SK-N-SH treated with all-trans-retinoic acid at 6 μM for 48 hours (cell line): ENCODE results near the gene NFAT5.
A peak's percentile ranks its signal among the peaks of the same experiment; 100 is the strongest.

ENCODE experiments used
- ATAC-seq: fragments of 200-7000 bp; cut with Tn5 transposase; 3 replicates; pipeline ENCODE4 v1.9.1; 2020; ENCODE audit warnings: mild to moderate bottlenecking, moderate library complexity
- ARNTL ChIP-seq: fragments of 450-650 bp; formaldehyde crosslinking; IDR thresholded peaks from 2 replicates; pipeline ENCODE4 v1.5.0; 2020; ENCODE audit warnings: low read depth, mild to moderate bottlenecking, moderate library complexity, borderline replicate concordance
- BACH2 ChIP-seq: fragments of 250-450 bp; sonication (Bioruptor Pico); IDR thresholded peaks from 2 replicates; pipeline ENCODE4 v1.9.0; 2021; ENCODE audit warnings: mild to moderate bottlenecking, borderline replicate concordance
- CREB5 ChIP-seq: fragments of 250-450 bp; sonication (Bioruptor Pico); IDR thresholded peaks from 2 replicates; pipeline ENCODE4 v1.5.1; 2020; ENCODE audit warnings: low read depth, mild to moderate bottlenecking, moderate library complexity
- CSDC2 ChIP-seq: fragments of 250-450 bp; sonication (Bioruptor Pico); IDR thresholded peaks from 2 replicates; pipeline ENCODE4 v1.5.0; 2020; ENCODE audit warnings: mild to moderate bottlenecking, moderate library complexity
- ESRRG ChIP-seq: fragments of 250-450 bp; sonication (Bioruptor Pico); IDR thresholded peaks from 2 replicates; pipeline ENCODE4 v1.6.1; 2021; ENCODE audit warnings: mild to moderate bottlenecking
- GLIS3 ChIP-seq: fragments of 250-450 bp; sonication (Bioruptor Pico); IDR thresholded peaks from 2 replicates; pipeline ENCODE4 v1.5.0; 2020; ENCODE audit warnings: mild to moderate bottlenecking, moderate library complexity
- ISL1 ChIP-seq: fragments of 250-450 bp; sonication (Bioruptor Pico); IDR thresholded peaks from 2 replicates; pipeline ENCODE4 v2.1.2; 2022; ENCODE audit warnings: mild to moderate bottlenecking, moderate library complexity
- OSR1 ChIP-seq: fragments of 250-450 bp; sonication (Bioruptor Pico); IDR thresholded peaks from 2 replicates; pipeline ENCODE4 v1.8.0; 2022; ENCODE audit warnings: moderate library complexity, mild to moderate bottlenecking, inconsistent platforms
- PATZ1 ChIP-seq: fragments of 250-450 bp; sonication (Bioruptor Pico); IDR thresholded peaks from 2 replicates; pipeline ENCODE4 v1.8.0; 2020; ENCODE audit warnings: mild to moderate bottlenecking, moderate library complexity, borderline replicate concordance
- POU6F1 ChIP-seq: fragments of 250-450 bp; sonication (Bioruptor Pico); IDR thresholded peaks from 2 replicates; pipeline ENCODE4 v1.8.0; 2021; ENCODE audit warnings: low read depth, mild to moderate bottlenecking, moderate library complexity, borderline replicate concordance
- PPARA ChIP-seq: fragments of 250-450 bp; sonication (Bioruptor Pico); IDR thresholded peaks from 2 replicates; pipeline ENCODE4 v1.5.0; 2020; ENCODE audit warnings: mild to moderate bottlenecking, borderline replicate concordance
- SNAI2 ChIP-seq: fragments of 250-450 bp; sonication (Bioruptor Pico); IDR thresholded peaks from 2 replicates; pipeline ENCODE4 v1.5.0; 2020; ENCODE audit warnings: mild to moderate bottlenecking, moderate library complexity
- TCF4 ChIP-seq: fragments of 250-450 bp; sonication (Bioruptor Pico); IDR thresholded peaks from 2 replicates; pipeline ENCODE4 v1.8.0; 2021; ENCODE audit warnings: mild to moderate bottlenecking, moderate library complexity, borderline replicate concordance
- TOX ChIP-seq: fragments of 250-450 bp; sonication (Bioruptor Pico); IDR thresholded peaks from 2 replicates; pipeline ENCODE4 v1.8.0; 2021; ENCODE audit warnings: mild to moderate bottlenecking, moderate library complexity, borderline replicate concordance
- TSHZ2 ChIP-seq: fragments of 250-450 bp; sonication (Bioruptor Pico); IDR thresholded peaks from 2 replicates; pipeline ENCODE4 v1.5.0; 2020; ENCODE audit warnings: mild to moderate bottlenecking, moderate library complexity
- ZC3H10 ChIP-seq: fragments of 250-450 bp; sonication (Bioruptor Pico); IDR thresholded peaks from 2 replicates; pipeline ENCODE4 v1.5.1; 2021; ENCODE audit warnings: mild to moderate bottlenecking, moderate library complexity
- ZFP3 ChIP-seq: fragments of 250-450 bp; sonication (Bioruptor Pico); IDR thresholded peaks from 2 replicates; pipeline ENCODE4 v1.5.0; 2020; ENCODE audit warnings: mild to moderate bottlenecking, moderate library complexity
- ZFP30 ChIP-seq: fragments of 450-650 bp; formaldehyde crosslinking; IDR thresholded peaks from 2 replicates; pipeline ENCODE4 v1.5.0; 2022; ENCODE audit warnings: mild to moderate bottlenecking, moderate library complexity
- ZNF70 ChIP-seq: fragments of 450-650 bp; formaldehyde crosslinking; IDR thresholded peaks from 2 replicates; pipeline ENCODE4 v1.5.0; 2020; ENCODE audit warnings: mild to moderate bottlenecking, moderate library complexity
- ZNF8 ChIP-seq: fragments of 450-650 bp; formaldehyde crosslinking; IDR thresholded peaks from 2 replicates; pipeline ENCODE4 v1.5.0; 2020; ENCODE audit warnings: mild to moderate bottlenecking, moderate library complexity
- TF ChIP-seq, protein P1 (sequence below): fragments of 250-450 bp; sonication (Bioruptor Pico); IDR thresholded peaks from 2 replicates; pipeline ENCODE4 v1.5.1; 2021; ENCODE audit warnings: mild to moderate bottlenecking, moderate library complexity

The NFAT5 gene

GRCh38 chr16:69590590-69590989, 24.8 kb downstream of the NFAT5 start:
- no peak for ATAC-seq
- TF ChIP-seq TCF4 = no peak
- no peak for TF ChIP-seq TSHZ2 (CRISPR knock-in tag)
- no peak for TF ChIP-seq GLIS3 (CRISPR knock-in tag)
- no peak for TF ChIP-seq ZFP30 (CRISPR knock-in tag)
- no peak for TF ChIP-seq ZNF70 (CRISPR knock-in tag)
- TF ChIP-seq ZC3H10 (CRISPR knock-in tag) = no peak

- no peak for ATAC-seq
- TF ChIP-seq, protein P1, sequence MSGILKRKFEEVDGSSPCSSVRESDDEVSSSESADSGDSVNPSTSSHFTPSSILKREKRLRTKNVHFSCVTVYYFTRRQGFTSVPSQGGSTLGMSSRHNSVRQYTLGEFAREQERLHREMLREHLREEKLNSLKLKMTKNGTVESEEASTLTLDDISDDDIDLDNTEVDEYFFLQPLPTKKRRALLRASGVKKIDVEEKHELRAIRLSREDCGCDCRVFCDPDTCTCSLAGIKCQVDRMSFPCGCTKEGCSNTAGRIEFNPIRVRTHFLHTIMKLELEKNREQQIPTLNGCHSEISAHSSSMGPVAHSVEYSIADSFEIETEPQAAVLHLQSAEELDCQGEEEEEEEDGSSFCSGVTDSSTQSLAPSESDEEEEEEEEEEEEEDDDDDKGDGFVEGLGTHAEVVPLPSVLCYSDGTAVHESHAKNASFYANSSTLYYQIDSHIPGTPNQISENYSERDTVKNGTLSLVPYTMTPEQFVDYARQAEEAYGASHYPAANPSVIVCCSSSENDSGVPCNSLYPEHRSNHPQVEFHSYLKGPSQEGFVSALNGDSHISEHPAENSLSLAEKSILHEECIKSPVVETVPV (CRISPR knock-in tag) = no peak
- no peak for TF ChIP-seq OSR1 (CRISPR knock-in tag)
- no peak for TF ChIP-seq ZFP30 (CRISPR knock-in tag)
- no peak for TF ChIP-seq PATZ1 (CRISPR knock-in tag)
- TF ChIP-seq ZNF8 (CRISPR knock-in tag) = no peak
- no peak for TF ChIP-seq POU6F1 (CRISPR knock-in tag)
- TF ChIP-seq ZC3H10 (CRISPR knock-in tag) = no peak
- TF ChIP-seq TOX = no peak
- no peak for TF ChIP-seq CSDC2
- no peak for TF ChIP-seq CREB5 (CRISPR knock-in tag)
Observed at GRCh38 chr16:69593751-69594255, 28.0 kb downstream of the NFAT5 start.

- ATAC-seq = peak; percentile 83
- TF ChIP-seq OSR1 (CRISPR knock-in tag) = no peak
- no peak for TF ChIP-seq BACH2 (CRISPR knock-in tag)
- no peak for TF ChIP-seq CREB5 (CRISPR knock-in tag)
- TF ChIP-seq ZC3H10 (CRISPR knock-in tag) = no peak
- no peak for TF ChIP-seq SNAI2
- TF ChIP-seq TSHZ2 (CRISPR knock-in tag) = no peak
- no peak for TF ChIP-seq ISL1 (CRISPR knock-in tag)
- no peak for TF ChIP-seq PPARA (CRISPR knock-in tag)
- TF ChIP-seq POU6F1 (CRISPR knock-in tag) = no peak
- no peak for TF ChIP-seq ESRRG (CRISPR knock-in tag)
- no peak for TF ChIP-seq ARNTL (CRISPR knock-in tag)
- no peak for TF ChIP-seq ZFP3
- no peak for TF ChIP-seq ZFP30 (CRISPR knock-in tag)
Observed at GRCh38 chr16:69595127-69596036, 29.6 kb downstream of the NFAT5 start.
